ENCODE measurements around the gene FMN2. TPM values are rescaled to one million over a fixed set of nuclear protein-coding genes. Genes with fewer than 3 reads are reported as not detected.

The FMN2 gene
- total RNA-seq, 1 donor from 2014 or later = 3.5 TPM

DNA sequence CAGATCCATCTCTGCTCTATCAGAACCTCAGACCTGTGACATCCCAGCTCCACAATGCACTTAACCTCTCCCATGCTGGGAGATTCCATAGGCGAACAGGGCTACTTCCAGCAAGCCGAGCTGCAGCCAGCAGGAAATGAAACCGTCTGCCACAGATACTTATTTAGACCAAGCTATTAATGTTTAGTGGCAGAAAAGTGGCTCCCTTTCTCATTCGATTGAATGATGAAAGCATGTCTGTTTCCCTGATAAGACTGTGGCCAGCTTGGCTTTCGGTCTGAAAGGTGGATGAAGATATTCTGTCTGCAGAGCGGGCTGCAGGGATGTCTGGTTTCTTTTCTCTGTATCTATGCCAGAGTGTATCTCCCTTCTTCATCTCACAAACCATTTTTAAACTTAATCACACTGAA, 373.9 kb downstream of the FMN2 start:
- H3K27me3 Mint-ChIP-seq (ENCODE audit: low read depth) = no peaks in the 10 kb centered on the region
- DNase-seq (ENCODE audit: low spot score) = no peak
- no peaks in the 10 kb centered on the region for H3K9me3 Mint-ChIP-seq (ENCODE audit: low read depth)
- peak overlapping the region; percentile 35 for H3K4me3 Mint-ChIP-seq (ENCODE audit: unreplicated experiment)
- TF ChIP-seq, protein P1, sequence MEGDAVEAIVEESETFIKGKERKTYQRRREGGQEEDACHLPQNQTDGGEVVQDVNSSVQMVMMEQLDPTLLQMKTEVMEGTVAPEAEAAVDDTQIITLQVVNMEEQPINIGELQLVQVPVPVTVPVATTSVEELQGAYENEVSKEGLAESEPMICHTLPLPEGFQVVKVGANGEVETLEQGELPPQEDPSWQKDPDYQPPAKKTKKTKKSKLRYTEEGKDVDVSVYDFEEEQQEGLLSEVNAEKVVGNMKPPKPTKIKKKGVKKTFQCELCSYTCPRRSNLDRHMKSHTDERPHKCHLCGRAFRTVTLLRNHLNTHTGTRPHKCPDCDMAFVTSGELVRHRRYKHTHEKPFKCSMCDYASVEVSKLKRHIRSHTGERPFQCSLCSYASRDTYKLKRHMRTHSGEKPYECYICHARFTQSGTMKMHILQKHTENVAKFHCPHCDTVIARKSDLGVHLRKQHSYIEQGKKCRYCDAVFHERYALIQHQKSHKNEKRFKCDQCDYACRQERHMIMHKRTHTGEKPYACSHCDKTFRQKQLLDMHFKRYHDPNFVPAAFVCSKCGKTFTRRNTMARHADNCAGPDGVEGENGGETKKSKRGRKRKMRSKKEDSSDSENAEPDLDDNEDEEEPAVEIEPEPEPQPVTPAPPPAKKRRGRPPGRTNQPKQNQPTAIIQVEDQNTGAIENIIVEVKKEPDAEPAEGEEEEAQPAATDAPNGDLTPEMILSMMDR (IDR thresholded peaks at IDR 0.05) = no peak
- H3K27ac Mint-ChIP-seq (ENCODE audit: unreplicated experiment) = no peak overlapping the region
- H3K4me1 Mint-ChIP-seq (ENCODE audit: low read depth) = peaks cover 33% of the 10 kb centered on the region
- no peaks in the 10 kb centered on the region for H3K36me3 Mint-ChIP-seq (ENCODE audit: low read depth)

- TF ChIP-seq, protein P1 (IDR thresholded peaks at IDR 0.05) = no peak
- Mint-ChIP-seq H3K36me3 (ENCODE audit: low read depth) (no peaks in the 10 kb centered on the region), H3K27ac (ENCODE audit: unreplicated experiment) (no peak overlapping the region), H3K4me3 (ENCODE audit: unreplicated experiment) (no peak overlapping the region), H3K4me1 (ENCODE audit: low read depth) (peaks cover 33% of the 10 kb centered on the region), H3K9me3 (ENCODE audit: low read depth) (no peaks in the 10 kb centered on the region), H3K27me3 (ENCODE audit: low read depth) (no peaks in the 10 kb centered on the region)
- no peak for DNase-seq (ENCODE audit: low spot score)
Observed at GRCh38 chr1:240466509-240466908, 374.8 kb downstream of the FMN2 start.

- H3K4me1 Mint-ChIP-seq (ENCODE audit: low read depth) = peaks cover 28% of the 10 kb centered on the region
Observed at GRCh38 chr1:240467895-240468294, 376.2 kb downstream of the FMN2 start.

GRCh38 chr1:240468656-240469055, 377.0 kb downstream of the FMN2 start:
- Mint-ChIP-seq H3K4me1 (ENCODE audit: low read depth) (peaks cover 22% of the 10 kb centered on the region), H3K27me3 (ENCODE audit: low read depth) (no peaks in the 10 kb centered on the region), H3K4me3 (ENCODE audit: unreplicated experiment) (no peak overlapping the region), H3K36me3 (ENCODE audit: low read depth) (no peaks in the 10 kb centered on the region), H3K27ac (ENCODE audit: unreplicated experiment) (no peak overlapping the region), H3K9me3 (ENCODE audit: low read depth) (no peaks in the 10 kb centered on the region)
- TF ChIP-seq, protein P1 (IDR thresholded peaks at IDR 0.05) = no peak
- DNase-seq (ENCODE audit: low spot score) = no peak

More at GRCh38 chr1:240467895-240468294, 376.2 kb downstream of the FMN2 start:
- Mint-ChIP-seq H3K4me3 (ENCODE audit: unreplicated experiment) (no peak overlapping the region), H3K36me3 (ENCODE audit: low read depth) (no peaks in the 10 kb centered on the region), H3K27ac (ENCODE audit: unreplicated experiment) (no peak overlapping the region), H3K27me3 (ENCODE audit: low read depth) (no peaks in the 10 kb centered on the region), H3K9me3 (ENCODE audit: low read depth) (no peaks in the 10 kb centered on the region)
- TF ChIP-seq, protein P1 (IDR thresholded peaks at IDR 0.05) = no peak
- DNase-seq (ENCODE audit: low spot score) = no peak

- H3K4me3 Mint-ChIP-seq (ENCODE audit: unreplicated experiment) = no peak overlapping the region
- H3K27ac Mint-ChIP-seq (ENCODE audit: unreplicated experiment) = peak overlapping the region; percentile 8
- no peaks in the 10 kb centered on the region for H3K27me3 Mint-ChIP-seq (ENCODE audit: low read depth)
- H3K4me1 Mint-ChIP-seq (ENCODE audit: low read depth) = peaks cover 4% of the 10 kb centered on the region
- no peaks in the 10 kb centered on the region for H3K36me3 Mint-ChIP-seq (ENCODE audit: low read depth)
- DNase-seq (ENCODE audit: low spot score) = no peak
- TF ChIP-seq, protein P1 (IDR thresholded peaks at IDR 0.05) = no peak
- no peaks in the 10 kb centered on the region for H3K9me3 Mint-ChIP-seq (ENCODE audit: low read depth)
Observed at GRCh38 chr1:240474133-240474614, 382.5 kb downstream of the FMN2 start.
